Measurements from ENCODE around the gene DAND5. TPM values are rescaled to one million over a fixed set of nuclear protein-coding genes. Genes with fewer than 3 reads are reported as not detected.
A peak's percentile ranks its signal among the peaks of the same experiment; 100 is the strongest.

DAND5 gene
- total and polyA plus RNA-seq, 2 of the 13 experiments (the other 11 are each of a cell fraction or from before 2014, with no cell fraction given), result 0.04 TPM; not detected in 1

GRCh38 chr19:12957389-12957952 lies 11.9 kb upstream of the DAND5 start (continued):
- TF ChIP-seq ZNF335 (CRISPR knock-in tag; IDR thresholded peaks at IDR 0.05), result peak; percentile 96
- TF ChIP-seq ZMYM2 (CRISPR knock-in tag; IDR thresholded peaks at IDR 0.05), result peak; percentile 57; the same call in 1 of the 2 replicates
- peak; percentile 71; the same call in 1 of the 2 replicates for TF ChIP-seq ZNF362 (CRISPR knock-in tag; IDR thresholded peaks at IDR 0.05; ENCODE audit: borderline replicate concordance)
- peak; percentile 1; the same call in 1 of the 2 replicates for TF ChIP-seq PATZ1 (CRISPR knock-in tag; IDR thresholded peaks at IDR 0.05)
- TF ChIP-seq ZMYM3 (CRISPR knock-in tag; IDR thresholded peaks at IDR 0.05), result peak; percentile 78
- TF ChIP-seq ADNP (CRISPR knock-in tag; IDR thresholded peaks at IDR 0.05), result 0 out of 2 replicates have a peak, but pooled peaks have one; percentile 17
- TF ChIP-seq RNF219 (CRISPR knock-in tag; IDR thresholded peaks at IDR 0.05), result peak; percentile 50; the same call in 1 of the 2 replicates
- TF ChIP-seq RCOR2 (CRISPR knock-in tag; IDR thresholded peaks at IDR 0.05), result peak; percentile 53; the same call in 1 of the 2 replicates
- peak; percentile 56; the same call in 1 of the 2 replicates for TF ChIP-seq ZNF317 (CRISPR knock-in tag; IDR thresholded peaks at IDR 0.05)
- TF ChIP-seq ZNF710 (CRISPR knock-in tag; IDR thresholded peaks at IDR 0.05; ENCODE audit: borderline replicate concordance), result peak; percentile 43; the same call in 1 of the 2 replicates

Data from HepG2 (cell line).